Measurements from ENCODE around the gene SPTB. TPM values are rescaled to one million over a fixed set of nuclear protein-coding genes. Genes with fewer than 3 reads are reported as not detected.

The SPTB gene
- polyA plus RNA-seq, 1 donor (not counting 4 experiments of a cell fraction or from before 2014, with no cell fraction given) = not detected

- Histone ChIP-seq H3K9ac (ENCODE audit: control insufficient read depth, extremely low read depth, insufficient read depth, low read length) (peak overlapping the region; percentile 93), H3K4me3 (ENCODE audit: control insufficient read depth in 2 of 3, extremely low read depth in 1 of 3, insufficient read depth in 2 of 3, low read depth in 1 of 3, low read length in 3 of 3) (peak overlapping the region in 2 of 3 experiments; percentile 26 to 38), H2AFZ (ENCODE audit: control insufficient read depth, low read length) (no peak overlapping the region), H4K20me1 (ENCODE audit: control insufficient read depth, extremely low read depth, insufficient read depth, low read length) (peaks cover 18% of the 10 kb centered on the region), H3K27ac (ENCODE audit: control insufficient read depth, insufficient read depth, low read length) (peak overlapping the region; percentile 99), H3K9me1 (ENCODE audit: control insufficient read depth, extremely low read depth, insufficient read depth, low read length) (peaks cover 3% of the 10 kb centered on the region), H3K79me2 (ENCODE audit: control insufficient read depth, insufficient read depth, low read length) (peaks cover 91% of the 10 kb centered on the region), H3K4me1 (ENCODE audit: control insufficient read depth, extremely low read depth, insufficient read depth, low read length) (peaks cover 51% of the 10 kb centered on the region), H3K27me3 (ENCODE audit: control insufficient read depth, extremely low read depth, insufficient read depth, low read length) (no peaks in the 10 kb centered on the region), H3K36me3 (ENCODE audit: control insufficient read depth in 2 of 2, extremely low read depth in 1 of 2, insufficient read depth in 2 of 2, low read length in 2 of 2) (peaks cover 5 to 18% of the 10 kb centered on the region in 2 experiments), H3K9me3 (ENCODE audit: control insufficient read depth, low read depth, low read length) (no peaks in the 10 kb centered on the region), H3K4me2 (ENCODE audit: control insufficient read depth, extremely low read depth, insufficient read depth, low read depth, low read length) (peak overlapping the region; percentile 99)
- DNase-seq (ENCODE audit: low read depth, low spot score) = no peak
- dilution Hi-C loops (cut with MboI; ENCODE audit: extremely low pct_ligation_motif_present, low sequenced_read_pairs) = no loop called here
- TF ChIP-seq EZH2 (IDR thresholded peaks at IDR 0.05; ENCODE audit: low read length) = no peak
- TF ChIP-seq CTCF (optimal IDR thresholded peaks at IDR 0.05 in 1 of 3, IDR thresholded peaks at IDR 0.05 in 1 of 3, conservative IDR thresholded peaks at IDR 0.05 in 1 of 3; ENCODE audit: extremely low read depth in 1 of 3, insufficient read depth in 2 of 3, low read length in 3 of 3) = no peak
- FAIRE-seq = no peak
These were observed 170.6 kb downstream of the SPTB start for GRCh38 chr14:64709126-64709525.

GRCh38 chr14:64708148-64709004, 171.3 kb downstream of the SPTB start:
- no peak for TF ChIP-seq EZH2 (IDR thresholded peaks at IDR 0.05; ENCODE audit: low read length)
- no peak for TF ChIP-seq CTCF (optimal IDR thresholded peaks at IDR 0.05 in 1 of 3, IDR thresholded peaks at IDR 0.05 in 1 of 3, conservative IDR thresholded peaks at IDR 0.05 in 1 of 3; ENCODE audit: extremely low read depth in 1 of 3, insufficient read depth in 2 of 3, low read length in 3 of 3)
- peak overlapping the region; percentile 38 to 63 (median 50) for H3K4me3 ChIP-seq (ENCODE audit: control insufficient read depth in 2 of 3, extremely low read depth in 1 of 3, insufficient read depth in 2 of 3, low read depth in 1 of 3, low read length in 3 of 3)
- peaks cover 18% of the 10 kb centered on the region for H4K20me1 ChIP-seq (ENCODE audit: control insufficient read depth, extremely low read depth, insufficient read depth, low read length)
- H3K27ac ChIP-seq (ENCODE audit: control insufficient read depth, insufficient read depth, low read length) = peak overlapping the region; percentile 99
- H2AFZ ChIP-seq (ENCODE audit: control insufficient read depth, low read length) = no peak overlapping the region
- DNase-seq (ENCODE audit: low read depth, low spot score) (peak; percentile 81), FAIRE-seq (no peak)
- no peaks in the 10 kb centered on the region for H3K9me3 ChIP-seq (ENCODE audit: control insufficient read depth, low read depth, low read length)
- H3K9ac ChIP-seq (ENCODE audit: control insufficient read depth, extremely low read depth, insufficient read depth, low read length) = peak overlapping the region; percentile 93
- dilution Hi-C loops (cut with MboI; ENCODE audit: extremely low pct_ligation_motif_present, low sequenced_read_pairs) = no loop called here
- H3K4me2 ChIP-seq (ENCODE audit: control insufficient read depth, extremely low read depth, insufficient read depth, low read depth, low read length) = peak overlapping the region; percentile 99
- peaks cover 3% of the 10 kb centered on the region for H3K9me1 ChIP-seq (ENCODE audit: control insufficient read depth, extremely low read depth, insufficient read depth, low read length)
- H3K36me3 ChIP-seq (ENCODE audit: control insufficient read depth in 2 of 2, extremely low read depth in 1 of 2, insufficient read depth in 2 of 2, low read length in 2 of 2) = peaks cover 5 to 17% of the 10 kb centered on the region in 2 experiments
- peaks cover 86% of the 10 kb centered on the region for H3K79me2 ChIP-seq (ENCODE audit: control insufficient read depth, insufficient read depth, low read length)
- H3K27me3 ChIP-seq (ENCODE audit: control insufficient read depth, extremely low read depth, insufficient read depth, low read length) = no peaks in the 10 kb centered on the region
- peaks cover 55% of the 10 kb centered on the region for H3K4me1 ChIP-seq (ENCODE audit: control insufficient read depth, extremely low read depth, insufficient read depth, low read length)

All from keratinocyte (primary cell).